Measurements from ENCODE around the gene TUBGCP2.

The TUBGCP2 gene

GRCh38 chr10:133339708-133340380 is 31.2 kb upstream of the TUBGCP2 start:
- no peak overlapping the region for H2BK12ac ChIP-seq (ENCODE audit: low read length in 2 of 2)
- 88% methylated on average over 13 of the region's 13 CpGs for WGBS
- no peak overlapping the region for H3K9ac ChIP-seq (ENCODE audit: low read length)
- no peak overlapping the region for H3K23ac ChIP-seq (ENCODE audit: low read length in 2 of 2)
- H2AK5ac ChIP-seq (ENCODE audit: low read length, severe bottlenecking) = no peak overlapping the region
- no peak overlapping the region for H3K27ac ChIP-seq (ENCODE audit: low read length, poor library complexity, severe bottlenecking)
- H2BK120ac ChIP-seq (ENCODE audit: low read depth, low read length) = no peak overlapping the region
- no peak overlapping the region for H3K4me2 ChIP-seq (ENCODE audit: low read length, poor library complexity, severe bottlenecking)
- H3K4ac ChIP-seq (ENCODE audit: low read depth in 1 of 2, low read length in 2 of 2) = no peak overlapping the region
- no peak overlapping the region for H2BK15ac ChIP-seq (ENCODE audit: low read depth, poor library complexity, severe bottlenecking)
- H2AFZ ChIP-seq (ENCODE audit: low read depth, low read length) = no peak overlapping the region
- no peak overlapping the region for H3K4me3 ChIP-seq (ENCODE audit: insufficient read depth in 1 of 2, low read depth in 1 of 2, low read length in 2 of 2)
- H3K27me3 ChIP-seq (ENCODE audit: control insufficient read depth in 1 of 2, insufficient read depth in 1 of 2, low read length in 2 of 2) = peaks cover 27 to 75% of the 10 kb centered on the region in 2 experiments
- DNase-seq = no peak
- no peaks in the 10 kb centered on the region for H3K79me1 ChIP-seq (replicated peaks; ENCODE audit: low read length, poor library complexity, severe bottlenecking)
- peaks cover 0 to 5% of the 10 kb centered on the region in 2 experiments for H3K36me3 ChIP-seq (ENCODE audit: control insufficient read depth in 1 of 2, insufficient read depth in 2 of 2, low read depth in 1 of 2, low read length in 2 of 2)
- H2BK5ac ChIP-seq (ENCODE audit: low read depth, low read length, poor library complexity, severe bottlenecking) = no peak overlapping the region
- H3K9me3 ChIP-seq (ENCODE audit: control insufficient read depth, low read length) = no peaks in the 10 kb centered on the region
- no peak overlapping the region for H3K14ac ChIP-seq (ENCODE audit: low read length in 2 of 2)
- H4K91ac ChIP-seq (ENCODE audit: low read length) = no peak overlapping the region
- H3K18ac ChIP-seq (ENCODE audit: low read depth in 1 of 2, low read length in 2 of 2) = no peak overlapping the region
- no peak overlapping the region for H4K8ac ChIP-seq (ENCODE audit: low read length)
- H3K4me1 ChIP-seq (ENCODE audit: control insufficient read depth, insufficient read depth, low read depth, low read length) = peaks cover 24% of the 10 kb centered on the region

GRCh38 chr10:133338080-133339071 is 29.7 kb upstream of the TUBGCP2 start:
- no peak overlapping the region for H2AK5ac ChIP-seq (ENCODE audit: low read length, severe bottlenecking)
- no peaks in the 10 kb centered on the region for H3K9me3 ChIP-seq (ENCODE audit: control insufficient read depth, low read length)
- H2AFZ ChIP-seq (ENCODE audit: low read depth, low read length) = no peak overlapping the region
- H4K91ac ChIP-seq (ENCODE audit: low read length) = peak overlapping the region; percentile 21
- H3K4me3 ChIP-seq (ENCODE audit: insufficient read depth in 1 of 2, low read depth in 1 of 2, low read length in 2 of 2) = peak overlapping the region in 1 of 2 experiments; percentile 26
- no peak overlapping the region for H2BK120ac ChIP-seq (ENCODE audit: low read depth, low read length)
- no peak overlapping the region for H3K4me2 ChIP-seq (ENCODE audit: low read length, poor library complexity, severe bottlenecking)
- H3K14ac ChIP-seq (ENCODE audit: low read length in 2 of 2) = peak overlapping the region in 1 of 2 experiments; percentile 6
- H3K9ac ChIP-seq (ENCODE audit: low read length) = no peak overlapping the region
- no peak overlapping the region for H2BK5ac ChIP-seq (ENCODE audit: low read depth, low read length, poor library complexity, severe bottlenecking)
- no peak overlapping the region for H3K27ac ChIP-seq (ENCODE audit: low read length, poor library complexity, severe bottlenecking)
- no peak overlapping the region for H4K8ac ChIP-seq (ENCODE audit: low read length)
- DNase-seq = no peak
- H3K4ac ChIP-seq (ENCODE audit: low read depth in 1 of 2, low read length in 2 of 2) = no peak overlapping the region
- no peak overlapping the region for H3K23ac ChIP-seq (ENCODE audit: low read length in 2 of 2)
- H2BK15ac ChIP-seq (ENCODE audit: low read depth, poor library complexity, severe bottlenecking) = no peak overlapping the region
- no peak overlapping the region for H2BK12ac ChIP-seq (ENCODE audit: low read length in 2 of 2)
- H3K18ac ChIP-seq (ENCODE audit: low read depth in 1 of 2, low read length in 2 of 2) = no peak overlapping the region
- 85% methylated on average over 10 of the region's 10 CpGs for WGBS
- peaks cover 0 to 5% of the 10 kb centered on the region in 2 experiments for H3K36me3 ChIP-seq (ENCODE audit: control insufficient read depth in 1 of 2, insufficient read depth in 2 of 2, low read depth in 1 of 2, low read length in 2 of 2)
- H3K4me1 ChIP-seq (ENCODE audit: control insufficient read depth, insufficient read depth, low read depth, low read length) = peaks cover 24% of the 10 kb centered on the region
- peaks cover 36 to 70% of the 10 kb centered on the region in 2 experiments for H3K27me3 ChIP-seq (ENCODE audit: control insufficient read depth in 1 of 2, insufficient read depth in 1 of 2, low read length in 2 of 2)
- H3K79me1 ChIP-seq (replicated peaks; ENCODE audit: low read length, poor library complexity, severe bottlenecking) = no peaks in the 10 kb centered on the region

- Histone ChIP-seq H3K4me1 (ENCODE audit: control insufficient read depth, insufficient read depth, low read depth, low read length) (peaks cover 21% of the 10 kb centered on the region), H3K79me1 (replicated peaks; ENCODE audit: low read length, poor library complexity, severe bottlenecking) (no peaks in the 10 kb centered on the region), H3K23ac (ENCODE audit: low read length in 2 of 2) (no peak overlapping the region), H3K14ac (ENCODE audit: low read length in 2 of 2) (no peak overlapping the region), H4K91ac (ENCODE audit: low read length) (no peak overlapping the region), H3K9me3 (ENCODE audit: control insufficient read depth, low read length) (no peaks in the 10 kb centered on the region), H2AFZ (ENCODE audit: low read depth, low read length) (no peak overlapping the region), H2BK15ac (ENCODE audit: low read depth, poor library complexity, severe bottlenecking) (no peak overlapping the region), H2AK5ac (ENCODE audit: low read length, severe bottlenecking) (no peak overlapping the region), H2BK5ac (ENCODE audit: low read depth, low read length, poor library complexity, severe bottlenecking) (no peak overlapping the region), H3K36me3 (ENCODE audit: control insufficient read depth in 1 of 2, insufficient read depth in 2 of 2, low read depth in 1 of 2, low read length in 2 of 2) (peaks cover 0 to 5% of the 10 kb centered on the region in 2 experiments), H4K8ac (ENCODE audit: low read length) (no peak overlapping the region), H3K4me3 (ENCODE audit: insufficient read depth in 1 of 2, low read depth in 1 of 2, low read length in 2 of 2) (no peak overlapping the region), H3K4ac (ENCODE audit: low read depth in 1 of 2, low read length in 2 of 2) (no peak overlapping the region), H3K18ac (ENCODE audit: low read depth in 1 of 2, low read length in 2 of 2) (no peak overlapping the region), H3K27me3 (ENCODE audit: control insufficient read depth in 1 of 2, insufficient read depth in 1 of 2, low read length in 2 of 2) (peaks cover 46 to 67% of the 10 kb centered on the region in 2 experiments), H3K9ac (ENCODE audit: low read length) (no peak overlapping the region), H3K27ac (ENCODE audit: low read length, poor library complexity, severe bottlenecking) (no peak overlapping the region), H2BK120ac (ENCODE audit: low read depth, low read length) (no peak overlapping the region), H3K4me2 (ENCODE audit: low read length, poor library complexity, severe bottlenecking) (no peak overlapping the region), H2BK12ac (ENCODE audit: low read length in 2 of 2) (no peak overlapping the region)
- 88% methylated on average over 3 of the region's 3 CpGs for WGBS
- no peak for DNase-seq
Observed at GRCh38 chr10:133337370-133337725, 28.7 kb upstream of the TUBGCP2 start.

All from mesenchymal stem cell (in vitro differentiated cells and primary cell).